HG02623 (cell line): Measurements from ENCODE around the gene DHCR24.

Experiments
- ATAC-seq: cut with Tn5 transposase; IDR thresholded peaks from one replicate; pipeline ENCODE4 v1.9.1; 2021; ENCODE audit warnings: moderate library complexity; ENCODE audit not compliant: unreplicated experiment

The DHCR24 gene

GRCh38 chr1:54846716-54847284, 40.2 kb downstream of the DHCR24 start:
- ATAC-seq, result no peak

GRCh38 chr1:54846301-54846700, 40.7 kb downstream of the DHCR24 start:
- ATAC-seq, result no peak

- ATAC-seq, result no peak
Observed at GRCh38 chr1:54845772-54846171, 41.2 kb downstream of the DHCR24 start.

GRCh38 chr1:54844564-54844963, 42.4 kb downstream of the DHCR24 start:
- no peak for ATAC-seq

GRCh38 chr1:54843449-54843848, 43.5 kb downstream of the DHCR24 start:
- no peak for ATAC-seq

GRCh38 chr1:54842963-54843362, 44.0 kb downstream of the DHCR24 start:
- ATAC-seq, result no peak

GRCh38 chr1:54842206-54842915, 44.6 kb downstream of the DHCR24 start:
- ATAC-seq, result no peak

- no peak for ATAC-seq
Observed at GRCh38 chr1:54839824-54840223, 47.2 kb downstream of the DHCR24 start.

GRCh38 chr1:54838565-54839180, 48.3 kb downstream of the DHCR24 start:
- ATAC-seq, result no peak

GRCh38 chr1:54837002-54837853, 49.8 kb downstream of the DHCR24 start:
- no peak for ATAC-seq

GRCh38 chr1:54836594-54836993, 50.4 kb downstream of the DHCR24 start:
- no peak for ATAC-seq

GRCh38 chr1:54835970-54836369, 51.0 kb downstream of the DHCR24 start:
- no peak for ATAC-seq

- no peak for ATAC-seq
Observed at GRCh38 chr1:54835131-54835898, 51.7 kb downstream of the DHCR24 start.

GRCh38 chr1:54834007-54834541, 52.9 kb downstream of the DHCR24 start:
- ATAC-seq, result no peak

GRCh38 chr1:54833121-54833520, 53.9 kb downstream of the DHCR24 start:
- no peak for ATAC-seq

GRCh38 chr1:54826226-54826816, 60.7 kb downstream of the DHCR24 start:
- ATAC-seq, result no peak

- ATAC-seq, result no peak
Observed at GRCh38 chr1:54825696-54826095, 61.3 kb downstream of the DHCR24 start.

- ATAC-seq, result no peak
Observed at GRCh38 chr1:54823670-54824069, 63.3 kb downstream of the DHCR24 start.

- no peak for ATAC-seq
Observed at GRCh38 chr1:54819733-54820132, 67.3 kb downstream of the DHCR24 start.

- no peak for ATAC-seq
Observed at GRCh38 chr1:54819195-54819536, 67.8 kb downstream of the DHCR24 start.
